CD14-positive monocyte (primary cell): ENCODE data around the gene CCDC38. TPM values are rescaled to one million over a fixed set of nuclear protein-coding genes. Genes with fewer than 3 reads are reported as not detected.
A peak's percentile ranks its signal among the peaks of the same experiment; 100 is the strongest.
"Not testable (repeated sequence)": the region's sequence is repeated elsewhere in the genome, so short reads cannot be mapped to it uniquely, and the experiment has no call there.

Experiments
- DNase-seq, 3 donors: peaks; one replicate each; pipeline ENCODE4 v3.0.0-alpha.2; 2011 to 2022
- H2AFZ ChIP-seq: 2 replicates; pipeline ENCODE4 v1.6.0; 2012; ENCODE audit warnings: mild to moderate bottlenecking, low read depth, low read length, inconsistent platforms; ENCODE audit not compliant: insufficient read depth, poor library complexity, severe bottlenecking
- H3K27ac ChIP-seq, 2 donors: 1 replicate in 1 of 2; 2 replicates in 1 of 2; pipeline ENCODE4 v1.5.1; 2012 to 2013; ENCODE audit warnings: low read length in 2 of 2, control low read depth in 1 of 2, inconsistent platforms in 1 of 2, low read depth in 1 of 2, mild to moderate bottlenecking in 1 of 2
- H3K27me3 ChIP-seq, 2 donors: one replicate each; pipeline versions ENCODE4 v1.6.0 to v1.6.1; 2011 to 2013; ENCODE audit warnings: low read length in 2 of 2; ENCODE audit not compliant: control insufficient read depth in 2 of 2, insufficient read depth in 2 of 2
- H3K36me3 ChIP-seq, 2 donors: replicated peaks in 1 of 2; 1 replicate in 1 of 2; 2 replicates in 1 of 2; pipeline versions ENCODE4 v1.5.1 to v1.6.1; 2012 to 2013; ENCODE audit warnings: low read length in 2 of 2, control low read depth in 1 of 2, inconsistent platforms in 1 of 2, mild to moderate bottlenecking in 1 of 2; ENCODE audit not compliant: insufficient read depth in 2 of 2, control insufficient read depth in 1 of 2
- H3K4me1 ChIP-seq, 2 donors: 1 replicate in 1 of 2; 2 replicates in 1 of 2; pipeline versions ENCODE4 v1.5.1 to v1.6.1; 2012 to 2013; ENCODE audit warnings: low read length in 2 of 2, control low read depth in 1 of 2, inconsistent platforms in 1 of 2, mild to moderate bottlenecking in 1 of 2, moderate library complexity in 1 of 2; ENCODE audit not compliant: insufficient read depth in 2 of 2, control insufficient read depth in 1 of 2
- H3K4me2 ChIP-seq: replicated peaks from 2 replicates; pipeline ENCODE3; 2012; ENCODE audit warnings: low read length, moderate library complexity, mild to moderate bottlenecking; ENCODE audit not compliant: poor library complexity, severe bottlenecking; ENCODE audit errors: extremely low read depth
- H3K4me3 ChIP-seq, 3 experiments: fragments of 200-600 bp in 1 of 3; sonication (generic) in 1 of 3; replicated peaks in 1 of 3; 1 replicate in 2 of 3; 2 replicates in 1 of 3; pipeline ENCODE4 v1.5.1; 2011 to 2013; ENCODE audit warnings: low read length in 3 of 3, mild to moderate bottlenecking in 3 of 3, control low read depth in 2 of 3, low read depth in 2 of 3, inconsistent platforms in 1 of 3, moderate library complexity in 1 of 3
- H3K79me2 ChIP-seq: 2 replicates; pipeline ENCODE4 v1.6.0; 2012; ENCODE audit warnings: mild to moderate bottlenecking, control low read depth, inconsistent platforms, low read length, moderate library complexity; ENCODE audit not compliant: insufficient read depth
- H3K9ac ChIP-seq: 2 replicates; pipeline ENCODE4 v1.6.0; 2017; ENCODE audit warnings: low read length, mild to moderate bottlenecking; ENCODE audit not compliant: insufficient read depth, poor library complexity, severe bottlenecking
- H3K9me3 ChIP-seq, 2 donors: replicated peaks in 1 of 2; 1 replicate in 1 of 2; 2 replicates in 1 of 2; pipeline versions ENCODE4 v1.5.1 to v1.6.1; 2012 to 2013; ENCODE audit warnings: low read length in 2 of 2, control low read depth in 1 of 2; ENCODE audit not compliant: control insufficient read depth in 1 of 2, insufficient read depth in 1 of 2
- H4K20me1 ChIP-seq: 2 replicates; pipeline ENCODE4 v1.6.0; 2012; ENCODE audit warnings: mild to moderate bottlenecking, low read length, control low read depth, moderate library complexity; ENCODE audit not compliant: insufficient read depth
- H3K27ac Mint-ChIP-seq, 7 donors: one replicate each; pipeline ENCODE4 v1.8.0; 2020; ENCODE audit warnings: mild to moderate bottlenecking in 7 of 7, mixed read lengths in 7 of 7, moderate library complexity in 6 of 7, inconsistent platforms in 2 of 7
- H3K27me3 Mint-ChIP-seq, 3 donors: one replicate each; pipeline ENCODE4 v1.8.0; 2021 to 2022; ENCODE audit warnings: low read depth in 3 of 3, mild to moderate bottlenecking in 3 of 3, mixed read lengths in 3 of 3, moderate library complexity in 3 of 3, inconsistent platforms in 1 of 3
- H3K36me3 Mint-ChIP-seq, 2 donors: one replicate each; pipeline ENCODE4 v1.8.0; 2020; ENCODE audit warnings: mixed read lengths in 2 of 2, inconsistent platforms in 1 of 2, mild to moderate bottlenecking in 1 of 2
- H3K4me1 Mint-ChIP-seq: one replicate; pipeline ENCODE4 v1.8.0; 2020; ENCODE audit warnings: mild to moderate bottlenecking, mixed read lengths
- H3K4me3 Mint-ChIP-seq, 2 donors: one replicate each; pipeline ENCODE4 v1.8.0; 2020; ENCODE audit warnings: mild to moderate bottlenecking in 2 of 2, mixed read lengths in 2 of 2, moderate library complexity in 1 of 2
- H3K9me3 Mint-ChIP-seq, 7 donors: one replicate each; pipeline ENCODE4 v1.8.0; 2020 to 2022; ENCODE audit warnings: mixed read lengths in 7 of 7, mild to moderate bottlenecking in 6 of 7, moderate library complexity in 6 of 7, inconsistent platforms in 2 of 7
- WGBS: methylation state at CpG from one replicate; pipeline ENCODE4 v1.1.5; 2013; ENCODE audit warnings: missing lambda C conversion rate; ENCODE audit not compliant: insufficient coverage; 5-methylcytosine and 5-hydroxymethylcytosine counted together
- intact Hi-C, 2 donors: fragments of 100-400 bp; cut with micrococcal nuclease; formaldehyde crosslinking; loops; one replicate each; pipeline versions ENCODE4 v1.15.0 to v1.15.1; 2023
- polyA plus RNA-seq, 3 donors: library from polyadenylated mRNA; depleted of rRNA in 1 of 3; unstranded in 2 of 3; stranded (reverse) in 1 of 3; fragments of 300-500 nt in 2 of 3; fragments of >200 nt in 1 of 3; fragmentation: Illumina TruSeq in 2 of 3; gene quantifications; 1 replicate in 2 of 3; 2 replicates in 1 of 3; pipeline ENCODE4 v1.2.3, GENCODE V29; 2012 to 2021
- TF ChIP-seq, protein P1 (sequence below): fragments of 200-600 bp; IDR thresholded peaks from one replicate; pipeline ENCODE4 v1.8.0; 2022; ENCODE audit warnings: antibody characterized with exemption, mild to moderate bottlenecking

Gene CCDC38
- polyA plus RNA-seq, 3 donors, result not detected

GRCh38 chr12:95972832-95973456 lies 30.5 kb upstream of the CCDC38 start:
- H3K4me2 ChIP-seq, result no peak overlapping the region
- peaks cover 2% of the 10 kb centered on the region for H3K4me1 Mint-ChIP-seq
- H3K27me3 ChIP-seq, result no peaks in the 10 kb centered on the region
- H3K4me1 ChIP-seq, result no peaks in the 10 kb centered on the region
- H4K20me1 ChIP-seq, result no peaks in the 10 kb centered on the region
- peak overlapping the region in 2 of 7 donors; percentile 51 to 69 for H3K27ac Mint-ChIP-seq
- no peaks in the 10 kb centered on the region for H3K79me2 ChIP-seq
- intact Hi-C loops, result no loop called here
- no peak overlapping the region for H3K4me3 Mint-ChIP-seq
- no peak for DNase-seq
- no peak overlapping the region for H2AFZ ChIP-seq
- H3K27me3 Mint-ChIP-seq, result no peaks in the 10 kb centered on the region
- peaks cover 58 to 63% of the 10 kb centered on the region in 2 donors for H3K36me3 Mint-ChIP-seq
- peaks cover 54 to 59% of the 10 kb centered on the region in 2 donors for H3K36me3 ChIP-seq
- H3K9me3 ChIP-seq, result no peaks in the 10 kb centered on the region
- 73% methylated on average over 3 of the region's 4 CpGs for WGBS
- H3K27ac ChIP-seq, result no peak overlapping the region
- TF ChIP-seq, protein P1, sequence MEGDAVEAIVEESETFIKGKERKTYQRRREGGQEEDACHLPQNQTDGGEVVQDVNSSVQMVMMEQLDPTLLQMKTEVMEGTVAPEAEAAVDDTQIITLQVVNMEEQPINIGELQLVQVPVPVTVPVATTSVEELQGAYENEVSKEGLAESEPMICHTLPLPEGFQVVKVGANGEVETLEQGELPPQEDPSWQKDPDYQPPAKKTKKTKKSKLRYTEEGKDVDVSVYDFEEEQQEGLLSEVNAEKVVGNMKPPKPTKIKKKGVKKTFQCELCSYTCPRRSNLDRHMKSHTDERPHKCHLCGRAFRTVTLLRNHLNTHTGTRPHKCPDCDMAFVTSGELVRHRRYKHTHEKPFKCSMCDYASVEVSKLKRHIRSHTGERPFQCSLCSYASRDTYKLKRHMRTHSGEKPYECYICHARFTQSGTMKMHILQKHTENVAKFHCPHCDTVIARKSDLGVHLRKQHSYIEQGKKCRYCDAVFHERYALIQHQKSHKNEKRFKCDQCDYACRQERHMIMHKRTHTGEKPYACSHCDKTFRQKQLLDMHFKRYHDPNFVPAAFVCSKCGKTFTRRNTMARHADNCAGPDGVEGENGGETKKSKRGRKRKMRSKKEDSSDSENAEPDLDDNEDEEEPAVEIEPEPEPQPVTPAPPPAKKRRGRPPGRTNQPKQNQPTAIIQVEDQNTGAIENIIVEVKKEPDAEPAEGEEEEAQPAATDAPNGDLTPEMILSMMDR, result no peak
- peaks cover 0 to 11% (median 6%) of the 10 kb centered on the region in 7 donors for H3K9me3 Mint-ChIP-seq
- H3K9ac ChIP-seq, result no peak overlapping the region
- H3K4me3 ChIP-seq, result no peak overlapping the region

DNA sequence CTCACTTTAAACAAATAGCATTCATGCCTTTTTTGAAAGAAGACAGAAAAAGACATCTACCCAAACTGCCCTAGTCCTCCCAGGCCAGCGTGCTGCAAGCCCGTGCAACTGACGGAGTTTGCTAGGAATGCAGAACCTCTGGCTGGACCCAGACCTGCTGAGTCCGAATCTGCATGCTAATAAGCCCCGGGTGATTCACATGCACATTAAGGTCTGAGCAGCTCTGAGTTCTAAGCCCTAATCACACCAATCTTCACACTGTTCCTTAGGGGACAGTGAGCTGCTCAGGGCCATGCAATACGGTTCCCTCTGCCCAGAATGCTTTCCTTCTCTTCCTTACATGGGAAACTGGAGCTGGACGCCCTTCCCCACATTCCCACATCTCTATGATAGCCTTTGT lies 28.5 kb upstream of the CCDC38 start:
- Mint-ChIP-seq H3K36me3 (peaks cover 42 to 48% of the 10 kb centered on the region in 2 donors), H3K4me3 (no peak overlapping the region), H3K27ac (no peak overlapping the region), H3K9me3 (peaks cover 0 to 11% (median 6%) of the 10 kb centered on the region in 7 donors), H3K4me1 (peaks cover 2% of the 10 kb centered on the region), H3K27me3 (no peaks in the 10 kb centered on the region)
- Histone ChIP-seq H3K9me3 (no peaks in the 10 kb centered on the region), H3K4me2 (no peak overlapping the region), H3K27ac (no peak overlapping the region), H3K79me2 (no peaks in the 10 kb centered on the region), H3K4me3 (no peak overlapping the region), H3K4me1 (no peaks in the 10 kb centered on the region), H4K20me1 (no peaks in the 10 kb centered on the region), H3K27me3 (no peaks in the 10 kb centered on the region), H3K9ac (no peak overlapping the region), H3K36me3 (peaks cover 33 to 39% of the 10 kb centered on the region in 2 donors), H2AFZ (no peak overlapping the region)
- no peak for DNase-seq
- TF ChIP-seq, protein P1, result no peak
- WGBS, result 84% methylated on average over 5 of the region's 7 CpGs
- intact Hi-C loops, result no loop called here

GRCh38 chr12:95969116-95969515 lies 26.7 kb upstream of the CCDC38 start:
- H3K4me1 ChIP-seq, H3K79me2 ChIP-seq, H3K4me3 Mint-ChIP-seq, H3K4me3 ChIP-seq, H3K9me3 ChIP-seq, H4K20me1 ChIP-seq, H3K27me3 Mint-ChIP-seq, H3K9ac ChIP-seq, H2AFZ ChIP-seq, DNase-seq, H3K27me3 ChIP-seq, H3K4me2 ChIP-seq, H3K27ac ChIP-seq, intact Hi-C loops, H3K27ac Mint-ChIP-seq: not testable (repeated sequence)
- over 99% methylated on average over 11 of the region's 28 CpGs for WGBS
- peaks cover 12% of the 10 kb centered on the region for H3K4me1 Mint-ChIP-seq
- peaks cover 20 to 21% of the 10 kb centered on the region in 2 donors for H3K36me3 ChIP-seq
- peaks cover 0 to 11% (median 6%) of the 10 kb centered on the region in 7 donors for H3K9me3 Mint-ChIP-seq
- H3K36me3 Mint-ChIP-seq, result peaks cover 24 to 32% of the 10 kb centered on the region in 2 donors
